GM12874 (cell line): ENCODE measurements around the gene CFAP43.

Experiments
- CTCF ChIP-seq: IDR thresholded peaks from 2 replicates; pipeline ENCODE4 v1.5.1; 2011; ENCODE audit warnings: low read depth, mild to moderate bottlenecking, control low read depth, low read length, moderate library complexity; ENCODE audit not compliant: insufficient read depth

Gene CFAP43

DNA sequence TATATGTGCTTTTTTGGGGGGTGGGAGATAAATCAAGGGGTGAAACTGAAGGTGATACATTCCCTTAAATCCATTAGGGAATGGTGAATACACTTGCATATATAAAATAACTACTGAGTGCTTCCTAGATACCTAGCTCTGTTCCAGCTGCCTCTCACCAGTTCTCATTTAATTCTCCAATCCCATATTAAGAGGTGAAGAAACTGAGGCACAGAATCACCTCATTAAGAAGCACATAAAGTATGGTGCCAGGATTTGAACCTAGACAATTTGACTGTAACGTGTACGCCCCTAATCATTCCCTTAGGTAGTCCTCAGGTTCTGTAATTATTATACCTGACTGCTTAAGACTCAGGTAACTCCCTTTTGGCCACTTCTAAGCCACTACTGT lies 111.7 kb downstream of the CFAP43 start:
- no peak for TF ChIP-seq CTCF

GRCh38 chr10:104119996-104120395 lies 112.2 kb downstream of the CFAP43 start:
- no peak for TF ChIP-seq CTCF

- no peak for TF ChIP-seq CTCF
Measured at GRCh38 chr10:104117839-104118323, 114.3 kb downstream of the CFAP43 start.

GRCh38 chr10:104113376-104113956 lies 118.7 kb downstream of the CFAP43 start:
- TF ChIP-seq CTCF: no peak

DNA sequence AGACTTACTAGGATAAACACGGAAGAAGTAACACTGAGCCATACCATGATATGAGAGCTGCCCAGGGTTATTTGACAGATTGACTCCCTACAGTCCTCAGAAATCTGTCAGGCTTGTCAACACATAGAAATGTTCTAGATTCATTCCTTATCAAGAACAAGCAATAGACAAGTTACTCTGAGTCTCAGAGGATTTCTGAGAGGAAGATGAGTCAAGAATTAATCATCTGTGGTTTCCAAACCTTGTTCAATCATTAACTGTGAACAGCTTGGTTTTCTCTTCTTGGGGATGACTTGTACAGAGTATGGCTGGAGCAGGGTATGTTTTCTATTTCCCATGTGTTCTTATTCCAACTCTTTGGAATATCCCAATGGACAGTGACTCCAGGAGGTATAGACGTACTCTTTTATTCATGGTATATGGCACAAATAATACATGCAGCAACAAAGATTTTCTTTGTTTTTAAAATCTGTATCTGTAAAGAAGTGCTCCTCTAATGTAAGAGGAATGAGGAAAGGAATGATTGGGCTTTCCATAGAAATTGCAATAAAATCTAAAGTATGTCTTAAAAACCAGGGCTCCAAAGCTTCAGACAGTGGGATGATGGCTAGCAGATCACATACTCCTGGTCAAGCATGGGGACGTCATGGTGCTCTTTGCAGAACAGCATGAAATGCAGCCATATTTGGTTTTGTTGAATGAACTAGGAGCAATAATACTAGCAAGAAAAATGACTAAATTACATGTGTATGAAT lies 122.1 kb downstream of the CFAP43 start:
- TF ChIP-seq CTCF: no peak

DNA sequence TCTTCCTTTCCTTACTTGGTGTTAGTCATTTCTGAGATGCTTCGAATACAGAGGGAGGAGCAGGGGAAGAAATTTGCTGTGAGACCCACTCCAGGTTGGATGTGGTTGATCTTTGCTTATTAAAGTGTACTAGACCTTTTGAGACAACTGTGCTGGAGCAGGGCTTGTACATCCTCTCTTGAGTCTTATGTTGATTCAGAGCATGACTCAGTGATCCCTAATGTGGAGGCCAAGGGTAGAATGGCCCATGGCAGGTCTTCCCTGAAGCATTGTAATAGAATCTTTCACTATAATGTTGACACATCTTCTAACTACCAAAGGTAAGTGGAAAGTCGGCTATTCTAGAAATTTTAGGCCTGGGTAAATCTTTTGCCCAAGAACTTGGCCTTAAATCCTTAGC lies 127.2 kb downstream of the CFAP43 start:
- TF ChIP-seq CTCF: no peak

DNA sequence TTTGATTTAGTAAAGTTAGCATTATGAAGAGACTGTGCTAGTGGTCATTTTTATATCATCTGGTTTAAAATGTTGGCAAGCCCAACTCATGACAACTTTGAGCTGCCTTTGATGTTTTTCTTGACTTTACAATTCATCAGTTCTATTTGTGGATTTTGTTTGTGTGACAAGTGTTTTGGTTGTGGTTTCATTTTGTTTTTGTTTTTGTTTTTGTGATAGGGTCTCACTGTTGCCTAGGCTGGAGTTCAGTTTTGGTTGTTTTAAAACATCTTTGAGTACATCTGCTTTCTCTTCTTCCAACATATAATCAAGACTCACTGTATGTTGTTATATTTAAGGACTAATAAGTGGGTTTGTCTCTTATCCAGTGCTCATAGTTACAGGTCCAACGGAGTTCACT lies 127.7 kb downstream of the CFAP43 start:
- no peak for TF ChIP-seq CTCF
